CD14-positive monocyte (primary cell): ENCODE results near the gene NPY. TPM values are rescaled to one million over a fixed set of nuclear protein-coding genes. Genes with fewer than 3 reads are reported as not detected.

Experiments
- DNase-seq, 3 donors: peaks; one replicate each; pipeline ENCODE4 v3.0.0-alpha.2; 2011 to 2022
- H2AFZ ChIP-seq: 2 replicates; pipeline ENCODE4 v1.6.0; 2012; ENCODE audit warnings: mild to moderate bottlenecking, low read depth, low read length, inconsistent platforms; ENCODE audit not compliant: insufficient read depth, poor library complexity, severe bottlenecking
- H3K27ac ChIP-seq, 2 donors: 1 replicate in 1 of 2; 2 replicates in 1 of 2; pipeline ENCODE4 v1.5.1; 2012 to 2013; ENCODE audit warnings: low read length in 2 of 2, control low read depth in 1 of 2, inconsistent platforms in 1 of 2, low read depth in 1 of 2, mild to moderate bottlenecking in 1 of 2
- H3K27me3 ChIP-seq, 2 donors: one replicate each; pipeline versions ENCODE4 v1.6.0 to v1.6.1; 2011 to 2013; ENCODE audit warnings: low read length in 2 of 2; ENCODE audit not compliant: control insufficient read depth in 2 of 2, insufficient read depth in 2 of 2
- H3K36me3 ChIP-seq, 2 donors: replicated peaks in 1 of 2; 1 replicate in 1 of 2; 2 replicates in 1 of 2; pipeline versions ENCODE4 v1.5.1 to v1.6.1; 2012 to 2013; ENCODE audit warnings: low read length in 2 of 2, control low read depth in 1 of 2, inconsistent platforms in 1 of 2, mild to moderate bottlenecking in 1 of 2; ENCODE audit not compliant: insufficient read depth in 2 of 2, control insufficient read depth in 1 of 2
- H3K4me1 ChIP-seq, 2 donors: 1 replicate in 1 of 2; 2 replicates in 1 of 2; pipeline versions ENCODE4 v1.5.1 to v1.6.1; 2012 to 2013; ENCODE audit warnings: low read length in 2 of 2, control low read depth in 1 of 2, inconsistent platforms in 1 of 2, mild to moderate bottlenecking in 1 of 2, moderate library complexity in 1 of 2; ENCODE audit not compliant: insufficient read depth in 2 of 2, control insufficient read depth in 1 of 2
- H3K4me2 ChIP-seq: replicated peaks from 2 replicates; pipeline ENCODE3; 2012; ENCODE audit warnings: low read length, moderate library complexity, mild to moderate bottlenecking; ENCODE audit not compliant: poor library complexity, severe bottlenecking; ENCODE audit errors: extremely low read depth
- H3K4me3 ChIP-seq, 3 experiments: fragments of 200-600 bp in 1 of 3; sonication (generic) in 1 of 3; replicated peaks in 1 of 3; 1 replicate in 2 of 3; 2 replicates in 1 of 3; pipeline ENCODE4 v1.5.1; 2011 to 2013; ENCODE audit warnings: low read length in 3 of 3, mild to moderate bottlenecking in 3 of 3, control low read depth in 2 of 3, low read depth in 2 of 3, inconsistent platforms in 1 of 3, moderate library complexity in 1 of 3
- H3K79me2 ChIP-seq: 2 replicates; pipeline ENCODE4 v1.6.0; 2012; ENCODE audit warnings: mild to moderate bottlenecking, control low read depth, inconsistent platforms, low read length, moderate library complexity; ENCODE audit not compliant: insufficient read depth
- H3K9ac ChIP-seq: 2 replicates; pipeline ENCODE4 v1.6.0; 2017; ENCODE audit warnings: low read length, mild to moderate bottlenecking; ENCODE audit not compliant: insufficient read depth, poor library complexity, severe bottlenecking
- H3K9me3 ChIP-seq, 2 donors: replicated peaks in 1 of 2; 1 replicate in 1 of 2; 2 replicates in 1 of 2; pipeline versions ENCODE4 v1.5.1 to v1.6.1; 2012 to 2013; ENCODE audit warnings: low read length in 2 of 2, control low read depth in 1 of 2; ENCODE audit not compliant: control insufficient read depth in 1 of 2, insufficient read depth in 1 of 2
- H4K20me1 ChIP-seq: 2 replicates; pipeline ENCODE4 v1.6.0; 2012; ENCODE audit warnings: mild to moderate bottlenecking, low read length, control low read depth, moderate library complexity; ENCODE audit not compliant: insufficient read depth
- H3K27ac Mint-ChIP-seq, 7 donors: one replicate each; pipeline ENCODE4 v1.8.0; 2020; ENCODE audit warnings: mild to moderate bottlenecking in 7 of 7, mixed read lengths in 7 of 7, moderate library complexity in 6 of 7, inconsistent platforms in 2 of 7
- H3K27me3 Mint-ChIP-seq, 3 donors: one replicate each; pipeline ENCODE4 v1.8.0; 2021 to 2022; ENCODE audit warnings: low read depth in 3 of 3, mild to moderate bottlenecking in 3 of 3, mixed read lengths in 3 of 3, moderate library complexity in 3 of 3, inconsistent platforms in 1 of 3
- H3K36me3 Mint-ChIP-seq, 2 donors: one replicate each; pipeline ENCODE4 v1.8.0; 2020; ENCODE audit warnings: mixed read lengths in 2 of 2, inconsistent platforms in 1 of 2, mild to moderate bottlenecking in 1 of 2
- H3K4me1 Mint-ChIP-seq: one replicate; pipeline ENCODE4 v1.8.0; 2020; ENCODE audit warnings: mild to moderate bottlenecking, mixed read lengths
- H3K4me3 Mint-ChIP-seq, 2 donors: one replicate each; pipeline ENCODE4 v1.8.0; 2020; ENCODE audit warnings: mild to moderate bottlenecking in 2 of 2, mixed read lengths in 2 of 2, moderate library complexity in 1 of 2
- H3K9me3 Mint-ChIP-seq, 7 donors: one replicate each; pipeline ENCODE4 v1.8.0; 2020 to 2022; ENCODE audit warnings: mixed read lengths in 7 of 7, mild to moderate bottlenecking in 6 of 7, moderate library complexity in 6 of 7, inconsistent platforms in 2 of 7
- WGBS: methylation state at CpG from one replicate; pipeline ENCODE4 v1.1.5; 2013; ENCODE audit warnings: missing lambda C conversion rate; ENCODE audit not compliant: insufficient coverage; 5-methylcytosine and 5-hydroxymethylcytosine counted together
- intact Hi-C, 2 donors: fragments of 100-400 bp; cut with micrococcal nuclease; formaldehyde crosslinking; loops; one replicate each; pipeline versions ENCODE4 v1.15.0 to v1.15.1; 2023
- polyA plus RNA-seq, 3 donors: library from polyadenylated mRNA; depleted of rRNA in 1 of 3; unstranded in 2 of 3; stranded (reverse) in 1 of 3; fragments of 300-500 nt in 2 of 3; fragments of >200 nt in 1 of 3; fragmentation: Illumina TruSeq in 2 of 3; gene quantifications; 1 replicate in 2 of 3; 2 replicates in 1 of 3; pipeline ENCODE4 v1.2.3, GENCODE V29; 2012 to 2021
- TF ChIP-seq, protein P1 (sequence below): fragments of 200-600 bp; IDR thresholded peaks from one replicate; pipeline ENCODE4 v1.8.0; 2022; ENCODE audit warnings: antibody characterized with exemption, mild to moderate bottlenecking

Gene NPY
- polyA plus RNA-seq, 3 donors, result not detected

DNA sequence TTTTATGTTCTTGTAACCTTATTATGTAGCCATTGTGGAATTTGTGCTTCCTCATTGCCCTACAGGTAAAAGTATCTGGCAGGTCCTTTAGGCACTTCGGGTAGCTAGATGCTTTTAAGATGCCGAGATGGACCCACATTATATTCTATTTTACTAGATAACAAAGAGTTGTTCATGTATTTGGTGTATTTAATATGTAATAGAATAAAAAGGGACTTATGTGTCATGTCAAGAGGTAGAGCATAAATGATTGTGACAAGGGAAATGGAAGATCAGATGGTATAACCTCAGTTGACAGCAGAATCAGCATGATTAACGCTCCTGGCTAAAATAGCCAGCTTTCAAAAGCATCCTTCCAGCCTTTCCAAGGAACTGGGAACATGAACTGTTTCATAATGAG, 50.6 kb downstream of the NPY start:
- Histone ChIP-seq H3K27ac (no peak overlapping the region), H4K20me1 (no peaks in the 10 kb centered on the region), H3K4me1 (no peaks in the 10 kb centered on the region), H3K9me3 (no peaks in the 10 kb centered on the region), H3K36me3 (no peaks in the 10 kb centered on the region), H2AFZ (no peak overlapping the region), H3K4me2 (no peak overlapping the region), H3K4me3 (no peak overlapping the region), H3K27me3 (no peaks in the 10 kb centered on the region), H3K9ac (no peak overlapping the region), H3K79me2 (no peaks in the 10 kb centered on the region)
- H3K4me3 Mint-ChIP-seq, result no peak overlapping the region
- intact Hi-C loops, result no loop called here
- no peak for DNase-seq
- peaks cover 2 to 7% (median 5%) of the 10 kb centered on the region in 7 donors for H3K9me3 Mint-ChIP-seq
- TF ChIP-seq, protein P1, sequence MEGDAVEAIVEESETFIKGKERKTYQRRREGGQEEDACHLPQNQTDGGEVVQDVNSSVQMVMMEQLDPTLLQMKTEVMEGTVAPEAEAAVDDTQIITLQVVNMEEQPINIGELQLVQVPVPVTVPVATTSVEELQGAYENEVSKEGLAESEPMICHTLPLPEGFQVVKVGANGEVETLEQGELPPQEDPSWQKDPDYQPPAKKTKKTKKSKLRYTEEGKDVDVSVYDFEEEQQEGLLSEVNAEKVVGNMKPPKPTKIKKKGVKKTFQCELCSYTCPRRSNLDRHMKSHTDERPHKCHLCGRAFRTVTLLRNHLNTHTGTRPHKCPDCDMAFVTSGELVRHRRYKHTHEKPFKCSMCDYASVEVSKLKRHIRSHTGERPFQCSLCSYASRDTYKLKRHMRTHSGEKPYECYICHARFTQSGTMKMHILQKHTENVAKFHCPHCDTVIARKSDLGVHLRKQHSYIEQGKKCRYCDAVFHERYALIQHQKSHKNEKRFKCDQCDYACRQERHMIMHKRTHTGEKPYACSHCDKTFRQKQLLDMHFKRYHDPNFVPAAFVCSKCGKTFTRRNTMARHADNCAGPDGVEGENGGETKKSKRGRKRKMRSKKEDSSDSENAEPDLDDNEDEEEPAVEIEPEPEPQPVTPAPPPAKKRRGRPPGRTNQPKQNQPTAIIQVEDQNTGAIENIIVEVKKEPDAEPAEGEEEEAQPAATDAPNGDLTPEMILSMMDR, result no peak
- H3K36me3 Mint-ChIP-seq, result no peaks in the 10 kb centered on the region
- WGBS, result no CpG with 5 or more reads among the region's 3 CpGs
- no peak overlapping the region for H3K27ac Mint-ChIP-seq
- peaks cover 2 to 12% (median 6%) of the 10 kb centered on the region in 3 donors for H3K27me3 Mint-ChIP-seq
- H3K4me1 Mint-ChIP-seq, result no peaks in the 10 kb centered on the region

DNA sequence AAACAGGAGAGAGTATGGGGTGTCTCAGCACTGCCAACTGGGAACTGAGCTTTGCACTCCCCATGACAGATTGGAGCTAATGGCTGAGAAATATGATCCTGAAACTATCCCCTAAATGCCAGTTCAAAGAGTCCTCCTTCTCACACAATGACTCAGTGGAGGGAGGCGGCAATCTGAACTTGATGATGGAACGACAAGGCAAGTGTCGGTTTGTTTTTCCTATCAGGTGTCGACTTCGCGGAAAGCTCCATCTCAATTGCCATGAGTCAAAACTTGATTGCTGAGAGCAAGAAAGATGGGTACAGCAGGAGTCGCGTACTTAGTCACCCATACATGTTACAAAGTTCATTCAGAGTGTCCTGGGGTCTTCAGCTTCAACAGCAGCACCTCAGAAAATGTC, 52.5 kb downstream of the NPY start:
- Histone ChIP-seq H3K4me2 (no peak overlapping the region), H3K79me2 (no peaks in the 10 kb centered on the region), H3K27me3 (no peaks in the 10 kb centered on the region), H2AFZ (no peak overlapping the region), H3K36me3 (no peaks in the 10 kb centered on the region), H4K20me1 (no peaks in the 10 kb centered on the region), H3K9ac (no peak overlapping the region), H3K27ac (no peak overlapping the region), H3K4me3 (no peak overlapping the region), H3K9me3 (no peaks in the 10 kb centered on the region), H3K4me1 (no peaks in the 10 kb centered on the region)
- H3K4me1 Mint-ChIP-seq, result no peaks in the 10 kb centered on the region
- no peak overlapping the region for H3K4me3 Mint-ChIP-seq
- H3K27ac Mint-ChIP-seq, result no peak overlapping the region
- H3K27me3 Mint-ChIP-seq, result peaks cover 2 to 12% (median 6%) of the 10 kb centered on the region in 3 donors
- no peak for DNase-seq
- H3K36me3 Mint-ChIP-seq, result no peaks in the 10 kb centered on the region
- intact Hi-C loops, result no loop called here
- 75% methylated on average over 7 of the region's 8 CpGs for WGBS
- TF ChIP-seq, protein P1, result no peak
- peaks cover 2 to 7% (median 5%) of the 10 kb centered on the region in 7 donors for H3K9me3 Mint-ChIP-seq
